Measurements from ENCODE around the gene COLGALT1.
"Not testable (repeated sequence)": the region's sequence is repeated elsewhere in the genome, so short reads cannot be mapped to it uniquely, and the experiment has no call there.

COLGALT1 gene

DNA sequence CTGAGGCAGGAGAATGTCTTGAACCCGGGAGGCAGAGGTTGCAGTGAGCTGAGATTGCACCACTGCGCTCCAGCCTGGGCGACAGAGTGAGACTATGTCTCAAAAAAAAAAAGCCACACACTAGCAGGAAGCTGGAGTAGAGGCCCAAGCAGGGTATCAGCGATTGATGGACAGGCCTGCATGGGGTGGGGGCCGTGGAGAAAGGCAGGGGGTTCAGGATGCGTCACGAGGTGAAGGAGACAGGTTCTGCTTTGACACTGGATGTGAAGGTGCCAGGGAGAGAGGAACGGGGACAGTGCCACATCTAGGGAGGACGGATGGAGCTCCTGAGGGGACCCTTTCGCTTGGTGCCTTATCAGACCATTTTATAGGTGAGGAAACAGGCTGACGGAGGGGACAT is 7.1 kb downstream of the COLGALT1 start:
- DNase-seq = no peak

DNA sequence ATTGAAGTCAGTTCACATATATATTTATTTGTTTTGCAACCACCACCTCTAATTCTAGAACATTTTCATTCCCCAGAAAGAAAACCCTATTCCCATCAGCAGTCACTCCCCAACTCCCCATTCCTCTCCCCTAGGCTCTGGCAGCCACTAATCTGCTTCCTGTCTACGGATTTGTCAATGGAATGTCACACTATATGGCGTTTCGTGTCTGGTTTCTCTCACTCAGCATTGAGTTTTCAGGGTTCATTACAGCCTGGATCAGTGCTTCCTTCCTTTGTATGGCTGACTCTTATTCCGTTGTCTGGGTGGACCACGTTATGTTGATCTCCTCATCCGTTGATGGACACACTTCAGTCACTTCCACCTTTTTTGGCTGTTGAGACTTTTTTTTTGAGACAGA is 9.3 kb downstream of the COLGALT1 start:
- DNase-seq = no peak

DNA sequence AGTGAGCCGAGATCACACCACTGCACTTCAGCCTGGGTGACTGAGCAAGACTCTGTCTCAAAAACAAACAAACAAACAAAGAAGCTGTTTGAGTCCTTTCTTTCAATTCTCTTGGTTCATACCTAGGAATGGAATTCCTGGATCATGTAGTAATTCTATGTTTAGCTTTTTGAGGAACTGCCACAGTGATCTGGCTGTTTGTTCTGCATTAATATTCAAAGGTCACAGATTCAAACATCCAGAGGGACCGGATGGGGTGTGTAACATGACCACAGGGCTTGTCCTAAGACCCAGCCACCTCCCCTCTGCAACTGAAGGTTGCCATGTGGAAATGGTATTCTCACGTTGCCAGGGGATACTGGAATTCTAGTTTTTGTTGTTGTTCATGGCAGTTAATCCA is 10.2 kb downstream of the COLGALT1 start:
- DNase-seq = no peak

DNA sequence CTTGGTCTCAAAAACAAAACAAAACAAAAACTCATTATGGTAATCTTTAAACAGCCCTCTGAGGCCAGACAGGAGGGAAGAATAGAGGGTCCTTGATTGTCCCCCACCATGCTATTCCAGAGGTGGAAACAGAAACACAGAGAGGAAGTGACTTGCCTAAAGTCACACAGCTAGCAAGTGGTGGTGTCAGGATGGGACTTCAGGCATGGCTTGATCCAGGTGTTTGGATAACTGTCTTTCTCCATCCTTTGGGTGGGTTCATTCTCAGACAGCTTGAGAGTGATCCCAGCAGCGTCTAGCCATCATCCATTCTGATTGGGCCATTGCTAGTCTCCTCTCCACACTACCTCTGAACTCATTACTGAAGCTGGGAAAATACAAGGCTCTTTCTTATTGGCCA is 12.5 kb downstream of the COLGALT1 start:
- no peak for DNase-seq

DNA sequence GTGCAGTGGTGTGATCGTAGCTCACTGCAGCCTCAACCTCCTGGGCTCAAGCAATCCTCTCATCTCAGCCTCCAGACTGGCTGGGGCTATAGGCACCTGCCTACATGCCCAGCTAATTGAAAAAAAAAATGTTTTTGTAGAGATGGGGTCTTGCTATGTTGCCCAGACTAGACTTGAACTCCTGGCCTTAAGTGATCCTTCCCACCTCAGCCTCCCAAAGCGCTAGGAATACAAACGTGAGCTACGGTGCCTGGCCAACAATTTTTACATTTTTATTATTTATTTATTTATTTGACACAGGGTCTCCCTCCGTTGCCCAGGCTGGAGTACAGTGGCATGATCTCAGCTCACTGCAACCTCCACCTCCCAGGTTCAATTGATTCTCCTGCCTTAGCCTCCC is 14.8 kb downstream of the COLGALT1 start:
- DNase-seq = not testable (repeated sequence)

DNA sequence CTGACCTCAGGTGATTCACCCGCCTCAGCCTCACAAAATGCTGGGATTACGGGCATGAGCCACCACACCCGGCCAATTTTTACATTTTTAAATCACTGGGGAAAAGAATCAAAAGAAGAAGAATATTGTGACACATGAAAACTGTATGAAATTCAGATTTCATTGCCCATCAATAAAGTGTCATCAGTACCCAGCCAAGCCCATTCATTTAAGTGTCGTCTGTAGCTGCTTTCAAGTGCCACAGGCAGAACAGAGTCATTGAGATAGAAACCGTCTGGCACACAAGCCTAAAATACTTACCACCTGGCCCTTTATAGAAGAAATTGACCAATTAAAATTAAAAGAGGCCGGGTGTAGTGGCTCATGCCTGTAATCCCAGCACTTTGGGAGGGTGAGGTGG is 15.3 kb downstream of the COLGALT1 start:
- no peak for DNase-seq

DNA sequence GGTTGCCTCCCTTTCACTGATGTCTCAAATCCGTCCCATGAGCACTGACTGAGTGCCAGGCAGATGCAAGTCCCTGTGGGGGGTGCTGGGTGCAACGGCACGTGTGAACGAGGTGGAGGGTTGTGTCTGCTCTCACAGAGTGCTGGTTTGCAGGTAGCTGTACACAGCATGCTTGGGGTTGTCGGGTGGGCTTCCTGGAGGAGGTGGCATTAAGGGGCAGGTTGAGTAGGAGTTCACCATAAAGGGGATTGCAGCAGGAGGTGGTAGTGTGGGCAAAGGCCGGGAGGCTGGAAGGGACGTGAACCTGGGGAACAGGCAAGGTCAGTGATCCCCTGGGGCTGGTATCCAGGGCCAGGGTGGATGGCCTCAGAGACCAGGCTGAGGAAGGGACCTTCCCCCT is 17.2 kb downstream of the COLGALT1 start:
- DNase-seq = no peak

DNA sequence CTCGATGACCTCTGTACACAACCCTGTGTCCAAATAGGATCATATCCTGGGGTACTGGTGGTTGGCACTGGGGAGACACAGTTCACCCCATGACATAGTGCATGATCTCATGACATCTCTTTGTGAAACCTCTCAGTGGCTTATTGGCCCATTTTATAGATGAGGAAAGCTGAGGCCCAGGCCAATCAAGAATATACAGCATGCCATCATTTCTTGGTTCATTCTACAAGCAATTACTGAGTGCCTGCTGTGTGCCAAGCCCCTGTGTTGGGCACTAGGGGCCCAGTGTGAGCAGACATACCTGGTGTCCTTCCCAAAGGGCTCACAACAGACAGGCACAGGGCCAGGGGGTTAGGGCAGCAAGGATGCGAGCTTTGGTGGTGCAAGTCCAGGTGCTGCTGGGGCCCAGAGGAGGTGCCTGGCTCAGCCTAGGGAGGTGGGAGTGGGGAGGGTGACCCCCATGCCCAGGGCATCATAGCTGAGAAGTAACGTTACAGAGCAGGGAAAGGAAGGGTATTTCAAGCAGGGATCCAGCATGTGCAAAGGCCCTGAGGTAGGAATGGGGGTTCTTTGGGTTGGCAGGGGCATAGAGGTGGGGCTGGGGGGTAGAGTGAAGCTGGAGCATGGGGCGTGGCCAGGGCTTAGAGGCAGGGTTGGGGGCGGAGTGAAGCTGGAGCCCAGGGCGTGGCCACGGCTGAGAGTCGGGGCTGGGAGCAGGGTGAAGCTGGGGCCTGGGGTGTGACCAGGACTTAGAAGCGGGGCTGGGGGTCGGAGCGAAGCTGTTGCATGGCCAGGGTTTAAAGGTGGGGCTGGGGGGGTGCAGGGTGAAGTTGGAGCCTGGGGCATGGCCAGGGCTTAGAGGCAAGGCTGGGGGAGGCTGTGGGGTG is 20.7 kb downstream of the COLGALT1 start:
- no peak for DNase-seq

DNA sequence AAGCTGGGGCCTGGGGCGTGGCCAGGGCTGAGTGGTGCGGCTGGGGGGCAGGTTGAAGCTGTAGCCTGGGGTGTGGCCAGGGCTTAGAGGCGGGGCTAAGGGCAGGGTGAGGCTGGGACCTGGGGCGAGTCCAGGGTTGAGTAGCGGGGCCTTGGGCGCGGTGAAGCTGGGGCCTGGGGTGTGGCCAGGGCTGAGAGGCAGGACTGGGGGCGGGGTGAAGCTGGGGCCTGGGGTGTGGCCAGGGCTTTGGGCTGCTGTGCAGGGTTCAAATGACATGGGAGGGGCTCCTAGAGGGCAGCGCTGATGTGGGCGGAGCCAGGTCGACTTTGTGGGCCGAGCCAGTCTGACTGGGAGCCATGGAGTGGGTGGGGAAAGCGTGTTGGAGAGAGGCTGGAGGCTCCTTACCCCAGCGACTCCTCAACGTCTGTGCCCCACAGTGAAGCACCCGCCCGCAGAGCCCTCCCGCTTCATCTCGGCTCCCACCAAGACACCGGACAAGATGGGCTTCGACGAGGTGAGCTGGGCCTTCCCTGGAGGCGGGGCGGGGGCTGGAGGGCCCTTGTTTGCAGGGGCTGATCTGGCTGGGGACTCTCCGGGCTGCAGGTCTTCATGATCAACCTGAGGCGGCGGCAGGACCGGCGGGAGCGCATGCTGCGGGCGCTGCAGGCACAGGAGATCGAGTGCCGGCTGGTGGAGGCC is 21.5 kb downstream of the COLGALT1 start:
- DNase-seq = no peak

DNA sequence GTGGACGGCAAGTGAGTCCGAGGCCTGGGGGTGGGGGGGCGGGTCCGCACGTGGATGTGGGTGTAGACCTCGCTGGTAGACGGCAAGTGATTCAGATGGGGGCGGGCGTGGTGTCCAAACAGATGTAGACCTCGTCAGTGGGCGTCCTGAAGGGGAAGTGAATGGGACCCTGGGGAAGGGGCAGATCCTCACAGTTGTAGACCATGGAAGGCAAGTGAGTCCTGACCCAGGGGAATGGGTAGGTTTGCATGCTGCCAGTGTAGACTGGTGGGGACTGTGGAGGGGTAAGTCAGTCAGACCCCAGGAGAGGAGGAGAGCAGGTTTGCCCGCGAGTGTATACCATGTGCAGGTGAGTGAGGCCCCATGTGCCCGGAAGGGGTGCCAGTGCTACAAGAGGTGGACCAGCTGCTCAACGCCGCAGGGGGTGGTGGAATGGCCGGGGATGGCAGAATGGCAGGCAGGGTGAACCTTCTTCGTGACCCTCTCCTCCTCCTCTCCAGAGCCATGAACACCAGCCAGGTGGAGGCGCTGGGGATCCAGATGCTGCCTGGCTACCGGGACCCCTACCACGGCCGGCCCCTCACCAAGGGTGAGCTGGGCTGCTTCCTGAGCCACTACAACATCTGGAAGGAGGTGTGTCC is 22.1 kb downstream of the COLGALT1 start:
- no peak for DNase-seq

DNA sequence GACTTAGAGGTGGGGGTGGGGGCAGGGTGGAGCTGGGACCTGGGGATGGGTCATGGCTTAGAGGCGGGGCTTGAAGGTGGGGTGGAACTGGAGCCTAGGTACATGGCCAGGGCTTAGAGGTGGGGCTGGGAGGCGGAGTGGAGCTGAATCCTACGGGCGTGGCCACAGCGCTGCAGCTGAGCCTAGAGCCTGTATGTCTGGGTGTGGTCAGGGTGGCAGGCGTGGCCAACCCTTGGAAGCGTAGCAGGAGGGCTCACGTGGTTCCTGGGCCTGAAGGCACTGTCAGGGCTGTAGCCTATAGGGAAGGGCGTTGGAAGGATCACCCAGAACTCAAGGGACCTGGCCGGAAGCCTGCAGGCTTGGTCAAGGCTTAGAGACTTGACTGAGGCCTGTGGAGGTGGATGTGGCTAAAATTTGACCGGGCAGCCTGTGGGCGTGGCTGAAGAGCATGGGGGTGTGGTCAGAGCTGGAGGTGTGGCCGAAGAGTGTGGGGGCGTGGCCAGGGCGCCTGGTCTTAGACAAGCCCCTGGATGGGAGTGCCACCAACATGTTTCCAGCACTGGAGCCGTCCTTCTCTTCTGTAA is 24.3 kb downstream of the COLGALT1 start:
- DNase-seq = peak; percentile 33

DNA sequence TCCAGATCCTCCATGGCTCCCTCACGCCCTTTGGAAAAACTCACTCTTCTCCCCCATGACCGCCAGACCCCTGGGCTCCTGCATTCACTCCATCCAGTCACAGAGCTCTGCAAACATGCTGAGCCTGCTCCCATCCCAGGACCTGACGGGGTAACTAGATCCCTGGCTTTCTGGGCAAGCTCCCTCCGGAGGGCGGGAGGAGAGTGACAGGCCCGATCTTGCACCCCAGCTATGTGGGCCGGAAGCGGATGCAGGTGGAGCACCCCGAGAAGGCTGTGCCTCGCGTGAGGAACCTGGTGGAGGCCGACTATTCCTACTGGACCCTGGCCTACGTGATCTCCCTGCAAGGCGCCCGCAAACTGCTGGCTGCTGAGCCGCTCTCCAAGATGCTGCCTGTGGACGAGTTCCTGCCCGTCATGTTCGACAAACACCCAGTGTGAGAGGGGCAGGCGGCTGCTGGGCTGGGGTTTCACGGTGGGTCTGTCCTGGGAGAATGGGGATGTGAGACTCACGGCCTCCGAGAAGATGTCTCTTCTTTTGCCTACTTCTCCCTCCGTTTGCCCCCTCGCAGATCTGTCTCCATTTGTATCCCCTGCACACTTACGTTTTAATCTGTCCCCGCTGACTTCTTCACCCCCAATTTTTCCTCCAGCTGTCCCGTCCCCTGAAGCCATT is 25.2 kb downstream of the COLGALT1 start:
- DNase-seq = no peak

DNA sequence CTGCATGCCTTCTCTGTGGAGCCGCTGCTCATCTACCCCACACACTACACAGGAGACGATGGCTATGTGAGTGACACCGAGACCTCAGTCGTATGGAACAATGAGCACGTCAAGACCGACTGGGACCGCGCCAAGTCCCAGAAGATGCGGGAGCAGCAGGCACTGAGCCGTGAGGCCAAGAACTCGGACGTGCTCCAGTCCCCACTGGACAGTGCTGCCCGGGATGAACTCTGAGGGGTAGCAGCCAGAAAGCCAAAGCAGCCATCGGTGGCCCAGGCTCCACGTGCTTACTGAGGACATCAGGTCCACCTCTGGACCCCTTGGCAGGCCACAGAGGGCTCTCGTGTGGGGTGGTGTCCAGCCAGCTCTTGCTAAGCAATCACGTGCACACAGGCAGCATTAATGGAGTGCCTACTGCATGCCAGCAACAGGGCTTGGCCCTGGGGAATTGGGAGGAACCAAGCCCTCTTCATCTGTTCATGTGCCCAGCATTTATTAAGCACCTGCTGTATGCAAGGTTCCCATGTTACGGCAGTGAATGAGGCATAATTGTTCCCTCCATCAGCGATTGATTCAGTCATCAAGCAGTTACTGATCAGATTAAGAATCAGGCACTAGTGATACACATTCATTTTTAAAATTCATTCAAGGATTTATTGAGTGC is 25.9 kb downstream of the COLGALT1 start:
- no peak for DNase-seq

DNA sequence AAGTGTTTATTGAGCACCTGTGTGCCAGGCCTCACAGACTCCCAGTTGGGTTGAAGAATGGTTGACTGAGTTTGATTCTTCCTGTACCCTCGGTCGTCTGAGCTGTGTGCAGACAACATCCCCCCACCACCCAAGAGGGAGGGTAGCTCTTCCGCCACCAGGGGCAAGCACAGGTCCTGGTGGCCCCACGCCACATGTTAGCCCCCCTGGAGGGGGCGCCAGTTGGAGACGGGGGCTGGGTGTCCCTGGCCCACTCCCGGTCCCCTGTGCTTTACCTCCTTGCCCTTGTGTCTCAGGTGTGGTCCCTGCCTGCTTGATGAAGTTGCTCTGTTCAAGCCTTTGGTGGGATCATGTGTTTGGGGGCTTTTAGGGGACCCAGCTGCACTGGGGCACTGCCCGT is 27.2 kb downstream of the COLGALT1 start:
- DNase-seq = no peak

DNA sequence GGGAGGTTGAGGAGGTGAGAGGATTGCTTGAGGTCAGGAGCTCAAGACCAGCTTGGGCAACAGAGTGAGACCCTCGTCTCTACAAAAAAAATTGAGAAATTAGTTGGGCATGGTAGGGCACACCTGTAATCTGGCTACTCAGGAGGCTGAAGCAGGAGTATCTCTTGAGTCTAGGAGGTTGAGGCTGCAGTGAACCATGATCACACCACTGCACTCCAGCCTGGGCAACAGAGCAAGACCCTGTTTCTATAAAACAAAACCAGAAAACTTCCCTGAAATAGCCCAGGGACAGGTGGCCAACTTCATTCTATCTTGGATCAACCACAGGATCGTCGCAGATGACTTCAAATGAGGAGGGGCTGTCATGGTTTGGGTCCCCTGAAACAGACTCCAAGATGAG is 28.7 kb downstream of the COLGALT1 start:
- no peak for DNase-seq

DNA sequence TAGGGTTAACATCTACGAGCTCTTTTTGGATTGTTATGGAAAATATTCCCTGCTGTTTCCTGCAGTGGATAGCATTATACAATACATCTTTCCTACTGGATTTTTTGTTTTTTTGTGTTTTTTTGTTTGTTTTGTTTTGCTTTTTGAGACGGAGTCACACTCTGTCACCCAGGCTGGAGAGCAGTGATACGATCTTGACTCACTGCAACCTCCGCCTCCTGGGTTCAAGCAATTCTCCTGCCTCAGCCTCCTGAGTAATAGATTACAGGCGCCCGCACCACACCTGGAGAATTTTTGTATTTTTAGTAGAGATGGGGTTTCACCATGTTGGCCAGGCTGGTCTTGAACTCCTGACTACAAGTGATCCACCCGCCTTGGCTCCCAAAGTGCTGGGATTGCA is 29.9 kb downstream of the COLGALT1 start:
- DNase-seq = not testable (repeated sequence)

DNA sequence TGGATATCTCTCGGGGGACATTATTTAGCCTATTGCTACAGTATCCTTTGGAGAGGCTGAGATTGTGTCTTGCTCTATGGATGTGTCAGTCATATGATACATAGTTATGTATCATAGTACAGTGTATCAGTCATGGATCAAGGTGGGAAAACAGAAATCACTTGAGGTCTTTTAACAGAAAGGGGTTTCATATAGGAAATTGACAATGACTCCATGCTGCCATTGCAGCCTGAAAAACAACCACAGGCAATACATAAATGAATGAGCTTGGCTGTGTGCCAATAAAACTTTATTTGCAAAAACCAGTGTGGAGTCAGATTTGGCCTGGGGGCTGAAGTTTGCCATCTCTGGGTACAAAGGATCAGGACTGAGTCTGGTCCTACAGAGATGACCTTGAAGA is 35.4 kb downstream of the COLGALT1 start:
- DNase-seq = no peak

DNA sequence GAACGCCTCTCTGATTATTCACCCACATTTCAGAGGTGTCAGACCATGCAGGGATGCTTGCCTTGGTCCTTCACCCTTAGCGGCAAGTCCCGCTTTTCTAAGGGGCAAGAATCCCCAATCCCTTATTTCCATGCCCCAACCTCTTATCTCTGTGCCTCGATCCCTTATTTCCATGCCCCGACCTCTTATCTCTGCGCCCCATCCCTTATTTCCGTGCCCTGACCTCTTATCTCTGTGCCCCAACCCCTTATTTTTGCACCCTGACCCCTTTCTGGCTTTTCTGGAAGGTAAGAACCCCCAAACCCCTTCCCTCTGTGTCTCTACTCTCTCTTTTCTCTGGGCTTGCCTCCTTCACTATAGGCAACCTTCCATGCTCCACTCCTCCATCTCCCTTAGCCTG is 38.8 kb downstream of the COLGALT1 start:
- DNase-seq = not testable (repeated sequence)

DNA sequence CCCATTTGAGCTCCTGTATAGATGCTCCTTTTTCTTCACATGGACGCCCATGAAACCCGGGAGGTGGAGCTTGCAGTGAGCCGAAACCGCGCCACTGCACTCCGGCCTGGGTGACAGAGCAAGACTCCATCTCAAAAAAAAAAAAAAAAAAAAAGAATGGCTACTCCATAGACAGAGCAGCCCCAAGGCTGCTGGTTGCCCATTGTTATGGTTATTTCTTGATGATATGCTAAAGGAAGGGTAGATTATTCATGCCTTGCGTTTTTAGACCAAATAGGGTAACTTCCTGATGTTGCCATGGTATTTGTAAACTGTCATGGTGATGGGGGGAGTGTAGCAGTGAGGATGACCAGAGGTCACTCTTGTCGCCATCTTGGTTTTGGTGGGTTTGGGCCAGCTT is 42.6 kb downstream of the COLGALT1 start:
- not testable (repeated sequence) for DNase-seq

DNA sequence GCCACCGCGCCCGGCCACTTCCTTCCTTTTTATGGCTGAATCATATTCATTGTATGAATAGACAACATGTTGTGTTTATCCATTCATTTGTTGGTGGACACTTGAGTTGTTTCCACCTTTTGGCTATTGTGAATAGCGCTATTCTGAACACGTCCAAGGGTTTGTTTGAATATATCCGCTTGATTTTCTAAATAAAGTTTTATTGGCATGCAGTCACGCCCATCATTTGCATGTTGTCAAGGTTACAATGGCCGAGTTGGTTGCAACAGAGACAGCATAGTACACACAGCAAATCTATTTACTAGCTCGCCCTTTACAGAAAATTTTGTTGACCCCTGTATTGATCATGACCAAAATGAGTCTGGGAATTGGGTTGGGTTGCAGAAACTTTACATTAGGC is 43.5 kb downstream of the COLGALT1 start:
- DNase-seq = no peak

DNA sequence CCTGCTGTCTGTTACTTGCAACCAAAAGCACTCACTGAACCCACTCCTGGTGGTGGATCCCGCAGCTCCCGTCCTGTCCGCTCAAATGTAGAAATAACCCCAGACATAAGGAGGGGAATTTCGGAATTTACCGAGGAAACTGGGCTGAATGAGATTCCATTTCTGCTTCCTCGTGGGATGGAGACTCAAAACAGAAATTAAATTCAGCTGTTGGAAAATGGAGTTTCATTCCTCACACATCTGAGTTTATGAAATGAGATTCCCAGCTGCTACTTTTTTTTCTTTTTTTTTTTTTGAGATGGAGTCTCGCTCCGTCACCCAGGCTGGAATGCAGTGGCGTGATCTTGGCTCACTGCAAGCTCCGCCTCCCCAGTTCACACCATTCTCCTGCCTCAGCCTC is 44.3 kb downstream of the COLGALT1 start:
- no peak for DNase-seq

DNA sequence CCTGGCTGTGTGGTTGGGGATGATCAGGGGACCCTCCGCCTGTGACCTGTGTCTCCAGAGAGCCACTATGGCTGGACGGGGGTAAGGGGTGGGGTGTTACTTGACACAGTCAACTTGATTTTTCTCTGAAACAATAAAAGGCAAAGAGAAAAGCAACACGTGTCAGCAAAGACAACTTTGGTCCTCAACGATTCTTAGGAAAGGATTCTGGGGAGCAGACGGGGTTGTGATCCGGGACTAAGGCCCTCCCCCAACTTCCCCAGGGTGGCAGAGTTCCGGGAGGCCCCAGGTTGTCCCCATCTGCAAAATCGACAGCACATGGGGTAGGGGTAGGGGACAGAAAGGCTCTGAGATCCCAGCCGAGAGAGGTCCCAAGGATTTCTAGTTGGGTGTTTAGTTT is 46.2 kb downstream of the COLGALT1 start:
- DNase-seq = no peak

Data from DMS153 (cell line).